Esophagus squamous epithelium (tissue), 5 donors: ENCODE results near the gene ZCCHC7. TPM values are rescaled to one million over a fixed set of nuclear protein-coding genes. Genes with fewer than 3 reads are reported as not detected.
A peak's percentile ranks its signal among the peaks of the same experiment; 100 is the strongest.
"Not testable (repeated sequence)": the region's sequence is repeated elsewhere in the genome, so short reads cannot be mapped to it uniquely, and the experiment has no call there.

Source experiments
- DNase-seq: peaks from one replicate; lab custom pipeline; 2025; lab: John Stamatoyannopoulos, UW
- H3K27ac ChIP-seq, 4 donors: fragments of 200-600 bp; sonication (generic); one replicate each; pipeline ENCODE4 v1.5.1; 2016 to 2019; ENCODE audit warnings: mild to moderate bottlenecking in 1 of 4
- H3K27me3 ChIP-seq, 4 donors: fragments of 200-600 bp; sonication (generic); 1 replicate in 3 of 4; 2 replicates in 1 of 4; pipeline versions ENCODE4 v1.5.1 to v1.6.0; 2017 to 2021; ENCODE audit warnings: antibody characterized with exemption in 1 of 4
- H3K36me3 ChIP-seq, 3 donors: fragments of 200-600 bp; sonication (generic); one replicate each; pipeline ENCODE4 v1.5.1; 2016 to 2019
- H3K4me1 ChIP-seq, 3 donors: fragments of 200-600 bp; sonication (generic); one replicate each; pipeline ENCODE4 v1.5.1; 2017 to 2019
- H3K4me3 ChIP-seq, 4 donors: fragments of 200-600 bp; sonication (generic); 1 replicate in 3 of 4; 2 replicates in 1 of 4; pipeline ENCODE4 v1.5.1; 2016 to 2019; ENCODE audit warnings: mild to moderate bottlenecking in 2 of 4, moderate library complexity in 1 of 4
- H3K9me3 ChIP-seq, 3 donors: fragments of 200-600 bp; sonication (generic); one replicate each; pipeline ENCODE4 v1.5.1; 2016 to 2019
- POLR2A ChIP-seq, 4 donors: fragments of 450-650 bp; IDR thresholded peaks; one replicate each; pipeline ENCODE4 v1.6.1; 2017; ENCODE audit warnings: antibody characterized with exemption in 4 of 4, mild to moderate bottlenecking in 4 of 4, moderate library complexity in 3 of 4
- WGBS, 2 donors: methylation state at CpG; one replicate each; pipeline ENCODE4 v1.1.5; 2018; 5-methylcytosine and 5-hydroxymethylcytosine counted together
- intact Hi-C: fragments of 100-400 bp; cut with DNase I; formaldehyde crosslinking; loops from one replicate; pipeline ENCODE4 v1.15.0; 2022
- total RNA-seq, 4 donors: library from RNA; depleted of rRNA; stranded (reverse); fragments of >200 nt; gene quantifications; one replicate each; pipeline ENCODE4 v1.1.0, GENCODE V29; 2016
- TF ChIP-seq, protein P1 (sequence below), 6 experiments: fragments of 450-650 bp in 4 of 6; fragments of 200-600 bp in 2 of 6; sonication (generic) in 2 of 6; IDR thresholded peaks; one replicate each; pipeline ENCODE4 v1.5.1; 2016 to 2019; ENCODE audit warnings: antibody characterized with exemption in 6 of 6, mild to moderate bottlenecking in 4 of 6, moderate library complexity in 4 of 6
- donor health status: DM: yes; HTN: yes; CAD: no.

ZCCHC7 gene
- total RNA-seq = 10 to 100 TPM in 3 of 4 donors, 1 to 10 TPM in 1; 6.1 to 21.6 (median 13.0) TPM

DNA sequence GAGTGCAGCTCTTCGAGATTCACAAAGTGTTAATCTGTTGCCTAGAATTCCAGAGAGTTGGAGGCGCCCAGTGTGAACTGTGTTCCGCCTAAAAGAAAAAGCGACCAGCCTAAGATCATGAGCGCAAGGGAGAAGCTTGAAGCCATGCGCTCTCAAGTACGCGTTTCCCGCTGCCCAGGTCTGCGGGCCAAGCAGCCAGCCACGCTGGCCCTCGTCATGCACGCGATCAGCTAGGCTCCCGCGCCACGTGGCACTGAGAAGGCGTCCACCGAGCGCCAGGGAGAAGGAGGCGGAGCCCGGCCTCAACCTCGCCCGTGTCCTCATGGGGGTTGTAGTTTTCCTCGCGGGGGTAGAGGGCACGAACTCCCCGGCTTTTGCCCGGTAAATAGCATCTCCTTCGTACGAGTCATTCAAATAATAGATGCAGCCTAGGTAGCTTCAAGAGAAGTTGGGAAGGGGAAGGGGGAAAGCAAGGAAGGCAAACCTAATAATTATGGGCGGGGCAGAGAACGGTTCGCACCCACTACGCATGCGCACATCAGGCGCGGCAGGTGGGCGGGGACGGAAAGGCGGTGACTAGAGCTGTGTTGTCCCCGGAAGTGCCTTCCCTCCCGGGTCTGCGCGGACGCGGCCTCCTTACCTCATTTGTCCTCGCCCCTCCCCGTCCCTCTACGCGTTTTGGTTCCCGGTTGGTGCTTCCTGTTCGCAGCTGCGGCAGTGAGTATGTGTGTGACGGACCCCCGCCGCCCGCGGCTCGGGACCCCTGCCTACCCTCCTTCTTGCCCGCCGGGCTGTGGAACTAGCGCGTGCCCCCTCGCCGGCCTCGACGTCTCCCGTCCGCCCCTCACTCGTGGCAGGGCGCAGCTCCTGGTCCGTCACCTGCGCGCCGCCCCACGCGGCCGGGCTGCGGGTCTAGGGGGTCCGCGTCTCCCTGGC lies at the start of gene ZCCHC7:
ZCCHC7 (plus strand) TSS at position 668 of the 936 bp plus-strand sequence.
- TF ChIP-seq, protein P1, sequence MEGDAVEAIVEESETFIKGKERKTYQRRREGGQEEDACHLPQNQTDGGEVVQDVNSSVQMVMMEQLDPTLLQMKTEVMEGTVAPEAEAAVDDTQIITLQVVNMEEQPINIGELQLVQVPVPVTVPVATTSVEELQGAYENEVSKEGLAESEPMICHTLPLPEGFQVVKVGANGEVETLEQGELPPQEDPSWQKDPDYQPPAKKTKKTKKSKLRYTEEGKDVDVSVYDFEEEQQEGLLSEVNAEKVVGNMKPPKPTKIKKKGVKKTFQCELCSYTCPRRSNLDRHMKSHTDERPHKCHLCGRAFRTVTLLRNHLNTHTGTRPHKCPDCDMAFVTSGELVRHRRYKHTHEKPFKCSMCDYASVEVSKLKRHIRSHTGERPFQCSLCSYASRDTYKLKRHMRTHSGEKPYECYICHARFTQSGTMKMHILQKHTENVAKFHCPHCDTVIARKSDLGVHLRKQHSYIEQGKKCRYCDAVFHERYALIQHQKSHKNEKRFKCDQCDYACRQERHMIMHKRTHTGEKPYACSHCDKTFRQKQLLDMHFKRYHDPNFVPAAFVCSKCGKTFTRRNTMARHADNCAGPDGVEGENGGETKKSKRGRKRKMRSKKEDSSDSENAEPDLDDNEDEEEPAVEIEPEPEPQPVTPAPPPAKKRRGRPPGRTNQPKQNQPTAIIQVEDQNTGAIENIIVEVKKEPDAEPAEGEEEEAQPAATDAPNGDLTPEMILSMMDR (IDR thresholded peaks at IDR 0.05) = no peak
- peak in 3 of 4 donors; percentile 50 to 92 (median 87) for TF ChIP-seq POLR2A (IDR thresholded peaks at IDR 0.05)

DNA sequence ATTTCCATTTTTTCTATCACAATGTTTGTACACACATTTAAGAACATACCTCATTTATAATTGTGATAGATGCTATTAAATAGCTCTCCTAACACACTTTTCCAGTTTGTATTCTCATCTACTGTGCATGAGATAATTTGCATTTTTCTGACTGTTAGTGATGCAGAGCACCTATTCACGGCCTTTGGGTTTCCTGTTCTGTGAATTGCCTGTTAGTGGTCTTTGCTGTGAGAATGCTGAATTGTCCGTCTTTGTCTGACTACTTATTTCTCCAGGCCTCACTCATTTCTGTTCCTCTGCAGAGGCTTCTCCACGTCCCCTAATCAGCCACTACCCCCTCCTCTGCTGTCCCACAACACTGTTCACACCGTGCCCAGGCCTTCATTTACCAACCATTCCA lies 45.6 kb upstream of the ZCCHC7 start:
- 71 to 74% methylated on average over 4 of the region's 4 CpGs for WGBS, 2 donors
- intact Hi-C loops, DNase-seq, H3K4me3 ChIP-seq, H3K4me1 ChIP-seq, H3K27ac ChIP-seq, H3K36me3 ChIP-seq, H3K9me3 ChIP-seq: not testable (repeated sequence)
- peaks cover 0 to 13% (median 0%) of the 10 kb centered on the region in 4 donors for H3K27me3 ChIP-seq

More for the DNA sequence above, at the start of gene ZCCHC7:
- H3K4me3 ChIP-seq = peak within 1 kb of the TSS; percentile 80 to 97 (median 90)
- no peaks in the 10 kb centered on the region for H3K27me3 ChIP-seq
- peak within 1 kb of the TSS; percentile 87 to 97 (median 96) for H3K27ac ChIP-seq
- intact Hi-C loops = loop anchor here (5.0 kb wide), 1 partner anchor 38 kb away; no protein-coding TSS in a partner anchor
- peaks cover 0 to 35% (median 6%) of the 10 kb centered on the region in 3 donors for H3K4me1 ChIP-seq
- H3K36me3 ChIP-seq = no peaks in the 10 kb centered on the region
- DNase-seq = peak; percentile 79
- WGBS, 2 donors = 11 to 15% methylated on average over 24 to 38 of the region's 82 CpGs
- H3K9me3 ChIP-seq = no peaks in the 10 kb centered on the region

DNA sequence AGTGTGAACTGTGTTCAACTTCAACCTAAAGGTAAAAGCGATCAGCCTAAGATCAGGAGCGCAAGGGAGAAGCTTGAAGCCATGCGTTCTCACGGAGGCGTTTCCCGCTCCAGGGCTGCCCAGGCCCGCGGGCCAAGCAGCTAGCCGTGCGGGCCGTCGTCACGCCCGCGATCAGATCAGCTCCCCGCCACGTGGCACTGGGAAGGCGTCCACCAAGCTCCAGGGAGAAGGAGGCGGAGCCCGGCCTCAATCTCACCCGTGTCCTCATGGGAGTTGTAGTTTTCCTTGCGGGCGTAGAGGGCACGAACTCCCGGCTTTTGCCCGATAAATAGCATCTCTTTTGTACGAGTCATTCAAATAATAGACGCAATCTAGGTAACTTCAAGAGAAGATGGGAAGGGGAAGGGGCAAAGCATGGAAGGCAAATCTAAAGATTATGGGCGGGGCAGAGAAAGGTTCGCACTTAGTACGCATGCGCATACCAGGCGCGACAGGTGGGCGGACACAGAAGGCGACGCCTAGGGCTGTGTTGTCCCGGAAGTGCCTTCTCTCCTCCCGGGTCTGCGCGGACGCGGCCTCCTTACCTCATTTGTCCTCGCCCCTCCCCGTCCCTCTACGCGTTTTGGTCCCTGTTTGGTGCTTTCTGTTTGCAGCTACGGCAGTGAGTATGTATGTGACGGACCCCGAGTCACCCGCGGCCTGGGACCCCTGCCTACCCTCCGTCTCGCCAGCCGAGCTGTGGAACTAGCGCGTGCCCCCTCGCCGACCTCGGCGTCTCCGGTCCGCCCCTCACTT lies 40.8 kb upstream of the ZCCHC7 start:
- no peaks in the 10 kb centered on the region for H3K36me3 ChIP-seq
- TF ChIP-seq, protein P1 (IDR thresholded peaks at IDR 0.05) = peak in 1 of 6 experiments; percentile 6
- peak in 2 of 4 donors; percentile 77 to 80 for TF ChIP-seq POLR2A (IDR thresholded peaks at IDR 0.05)
- intact Hi-C loops = loop anchor here (5.0 kb wide), 1 partner anchor 38 kb away; no protein-coding TSS in a partner anchor
- H3K9me3 ChIP-seq = peaks cover 0 to 6% (median 0%) of the 10 kb centered on the region in 3 donors
- DNase-seq = peak; percentile 67
- H3K4me1 ChIP-seq = peaks cover 0 to 38% (median 4%) of the 10 kb centered on the region in 3 donors
- H3K27me3 ChIP-seq = peaks cover 0 to 13% (median 0%) of the 10 kb centered on the region in 4 donors
- WGBS, 2 donors = 1 to 3% methylated on average over 40 to 56 of the region's 63 CpGs
- peak overlapping the region; percentile 75 to 97 (median 96) for H3K4me3 ChIP-seq
- H3K27ac ChIP-seq = peak overlapping the region; percentile 86 to 94 (median 90)

DNA sequence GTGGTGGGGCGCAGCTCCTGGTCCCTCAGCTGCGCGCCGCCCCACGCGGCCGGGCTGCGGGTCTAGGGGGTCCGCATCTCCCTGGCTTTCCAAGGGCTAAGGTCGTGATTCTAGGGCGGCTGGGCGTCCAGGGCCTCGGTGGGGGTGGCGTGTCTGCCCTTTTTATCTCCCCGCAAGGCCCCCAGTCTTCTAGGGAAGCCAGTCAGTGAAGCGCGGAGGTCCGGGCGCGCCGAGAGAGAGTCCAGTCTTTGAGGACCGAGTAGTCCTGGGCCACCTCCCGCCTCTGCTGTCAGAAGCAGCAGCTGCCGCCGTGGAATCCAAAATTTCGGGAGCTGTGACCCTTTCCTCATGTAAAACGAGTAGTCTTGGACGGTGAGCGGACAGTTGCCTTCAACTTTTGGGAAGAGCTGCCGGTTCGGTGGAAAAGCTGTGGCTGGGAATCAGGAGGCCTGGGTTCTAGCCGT lies 40.2 kb upstream of the ZCCHC7 start:
- H3K9me3 ChIP-seq, DNase-seq, H3K36me3 ChIP-seq: not testable (repeated sequence)
- H3K27ac ChIP-seq = peak overlapping the region; percentile 86 to 94 (median 90)
- peaks cover 0 to 38% (median 4%) of the 10 kb centered on the region in 3 donors for H3K4me1 ChIP-seq
- intact Hi-C loops = loop anchor here (5.0 kb wide), 1 partner anchor 37 kb away; no protein-coding TSS in a partner anchor
- peaks cover 0 to 13% (median 0%) of the 10 kb centered on the region in 4 donors for H3K27me3 ChIP-seq
- WGBS, 2 donors = 2 to 6% methylated on average over 9 of the region's 32 CpGs
- H3K4me3 ChIP-seq = peak overlapping the region; percentile 75 to 97 (median 96)

DNA sequence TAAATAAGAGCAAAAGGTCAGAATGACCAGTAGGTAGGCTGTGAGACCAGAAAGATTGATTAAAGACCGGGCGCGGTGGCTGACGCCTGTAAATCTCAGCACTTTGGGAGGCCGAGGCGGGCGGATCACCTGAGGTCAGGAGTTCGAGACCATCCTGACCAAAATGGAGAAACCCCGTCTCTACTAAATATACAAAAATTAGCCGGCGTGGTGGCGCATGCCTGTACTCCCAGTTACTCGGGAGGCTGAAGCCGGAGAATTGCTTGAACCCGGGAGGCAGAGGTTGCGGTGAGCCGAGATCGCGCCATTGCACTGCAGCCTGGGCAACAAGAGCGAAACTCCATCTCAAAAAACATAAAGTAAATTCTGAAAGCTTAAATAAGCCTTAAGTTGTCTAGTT lies 38.9 kb upstream of the ZCCHC7 start:
- intact Hi-C loops = loop anchor here (5.0 kb wide), 1 partner anchor 36 kb away; no protein-coding TSS in a partner anchor
- H3K4me1 ChIP-seq = peaks cover 0 to 38% (median 4%) of the 10 kb centered on the region in 3 donors
- not testable (repeated sequence) for DNase-seq, H3K36me3 ChIP-seq, H3K4me3 ChIP-seq, H3K27ac ChIP-seq, H3K9me3 ChIP-seq, H3K27me3 ChIP-seq
- 95 to 96% methylated on average over 18 to 20 of the region's 20 CpGs for WGBS, 2 donors

DNA sequence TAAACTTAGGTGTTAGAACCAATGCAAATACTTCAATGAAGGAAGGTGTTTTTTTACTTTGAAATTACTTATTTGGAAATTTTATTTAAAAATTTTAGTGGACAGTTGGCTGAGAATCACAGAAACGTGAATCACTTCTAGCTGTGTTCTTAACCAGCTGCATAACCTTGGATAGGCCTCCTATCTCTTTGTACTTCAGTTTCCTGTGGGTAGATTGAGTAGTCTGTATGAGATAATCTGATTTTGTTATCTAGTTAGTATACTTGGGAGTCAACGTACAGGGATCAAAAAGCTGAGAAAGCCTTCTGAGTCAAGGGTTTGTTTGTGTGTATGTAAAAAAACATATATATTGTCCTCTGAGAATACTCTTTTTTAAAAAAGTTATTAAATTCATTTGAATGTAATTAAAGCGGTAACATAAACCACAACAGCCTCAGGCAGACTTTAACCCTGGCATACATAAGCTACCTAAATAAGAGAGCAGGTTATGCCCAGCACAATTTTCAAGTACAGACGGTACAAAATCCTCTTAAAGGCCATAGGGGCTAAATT lies 38.1 kb upstream of the ZCCHC7 start:
- peaks cover 0 to 11% (median 0%) of the 10 kb centered on the region in 3 donors for H3K36me3 ChIP-seq
- H3K9me3 ChIP-seq = peaks cover 0 to 6% (median 0%) of the 10 kb centered on the region in 3 donors
- TF ChIP-seq, protein P1 (IDR thresholded peaks at IDR 0.05) = no peak
- no peak for TF ChIP-seq POLR2A (IDR thresholded peaks at IDR 0.05)
- intact Hi-C loops = loop anchor here (5.0 kb wide), 1 partner anchor 35 kb away; no protein-coding TSS in a partner anchor
- no peak for DNase-seq
- H3K4me3 ChIP-seq = no peak overlapping the region
- no peak overlapping the region for H3K27ac ChIP-seq
- no peaks in the 10 kb centered on the region for H3K27me3 ChIP-seq
- peaks cover 0 to 38% (median 4%) of the 10 kb centered on the region in 3 donors for H3K4me1 ChIP-seq
- WGBS, 2 donors = 64 to 75% methylated on average over 4 of the region's 4 CpGs
